GM12892 (cell line): ENCODE data around the gene ADGRL1.
"Not testable (repeated sequence)": the region's sequence is repeated elsewhere in the genome, so short reads cannot be mapped to it uniquely, and the experiment has no call there.

Source experiments
- POLR2A ChIP-seq: IDR thresholded peaks from 2 replicates; pipeline ENCODE4 v1.6.1; 2011; ENCODE audit warnings: low read depth, low read length, control low read depth
- POLR2AphosphoS5 ChIP-seq: IDR thresholded peaks from 2 replicates; pipeline ENCODE4 v1.6.1; 2011; ENCODE audit warnings: low read depth, low read length, control low read depth
- TAF1 ChIP-seq: IDR thresholded peaks from 2 replicates; pipeline ENCODE4 v1.6.1; 2011; ENCODE audit warnings: low read depth, mild to moderate bottlenecking, control low read depth, low read length, borderline replicate concordance

GRCh38 chr19:14205452-14206287 lies at the start of gene ADGRL1:
- not testable (repeated sequence) for TF ChIP-seq POLR2A, POLR2AphosphoS5, TAF1
